Lower lobe of right lung (tissue), 2 donors: Measurements from ENCODE around the gene HRH2. TPM values are rescaled to one million over a fixed set of nuclear protein-coding genes. Genes with fewer than 3 reads are reported as not detected.

Source experiments
- ATAC-seq, 2 donors: fragments of 200-7000 bp; cut with Tn5 transposase; one replicate each; pipeline ENCODE4 v1.9.1; 2020 to 2022; ENCODE audit warnings: mild to moderate bottlenecking in 2 of 2, moderate library complexity in 2 of 2
- DNase-seq: peaks from one replicate; pipeline ENCODE4 v3.0.0-alpha.2; 2020
- H3K27ac ChIP-seq: fragments of 200-600 bp; one replicate; pipeline ENCODE4 v1.8.0; 2022
- H3K27me3 ChIP-seq: fragments of 200-600 bp; one replicate; pipeline ENCODE4 v1.8.0; 2022; ENCODE audit warnings: low read depth
- H3K36me3 ChIP-seq: fragments of 200-600 bp; one replicate; pipeline ENCODE4 v1.8.0; 2022; ENCODE audit warnings: mild to moderate bottlenecking
- H3K4me1 ChIP-seq: fragments of 200-600 bp; one replicate; pipeline ENCODE4 v1.8.0; 2022
- H3K4me3 ChIP-seq: fragments of 200-600 bp; one replicate; pipeline ENCODE4 v1.8.0; 2022; ENCODE audit warnings: mild to moderate bottlenecking
- H3K9me3 ChIP-seq: fragments of 200-600 bp; one replicate; pipeline ENCODE4 v1.8.0; 2022
- intact Hi-C: fragments of 100-400 bp; cut with DNase I; formaldehyde crosslinking; loops from one replicate; pipeline ENCODE4 v1.11.0; 2022
- total RNA-seq: library from RNA; stranded (reverse); fragmentation: NEBNext Ultra II Directional; extraction: Animal tissue kit (Norgen Biotek cat#: 25700); gene quantifications from one replicate; pipeline ENCODE4 v1.2.1, GENCODE V29; 2021
- TF ChIP-seq, protein P1 (sequence below): fragments of 200-600 bp; IDR thresholded peaks from one replicate; pipeline ENCODE4 v1.8.0; 2022; ENCODE audit warnings: antibody characterized with exemption, mild to moderate bottlenecking
- donor health status: DM: no; HTN: yes; CAD: no; lungs with severe emphysema.

The HRH2 gene
- total RNA-seq, 1 donor from 2014 or later: 9.6 TPM

DNA sequence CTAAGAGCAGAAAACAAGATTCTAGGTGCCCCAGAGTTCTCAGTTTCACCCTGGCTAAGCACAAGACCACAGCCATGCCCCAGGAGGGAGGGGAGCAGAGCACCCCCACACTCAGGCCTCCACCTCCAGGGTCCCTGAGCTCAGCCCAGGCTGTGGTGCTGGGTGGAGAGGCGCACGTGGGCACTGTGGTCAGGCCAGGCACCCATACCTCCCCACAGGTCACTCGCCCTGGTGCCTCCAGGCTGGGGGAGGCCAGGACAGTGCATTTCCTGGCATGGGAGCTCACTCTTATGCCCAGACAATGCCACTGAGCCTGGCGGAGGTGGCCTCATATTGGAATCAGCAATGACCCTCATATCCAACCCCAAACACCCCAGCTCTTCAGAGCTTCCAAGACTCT is 78.8 kb downstream of the HRH2 start:
- intact Hi-C loops: no loop called here
- Histone ChIP-seq H3K27me3 (peaks cover 23% of the 10 kb centered on the region), H3K4me1 (no peaks in the 10 kb centered on the region), H3K27ac (no peak overlapping the region), H3K9me3 (no peaks in the 10 kb centered on the region), H3K4me3 (no peak overlapping the region), H3K36me3 (no peaks in the 10 kb centered on the region)
- DNase-seq (no peak), ATAC-seq (peak in 1 of 2 donors; percentile 30)
- TF ChIP-seq, protein P1, sequence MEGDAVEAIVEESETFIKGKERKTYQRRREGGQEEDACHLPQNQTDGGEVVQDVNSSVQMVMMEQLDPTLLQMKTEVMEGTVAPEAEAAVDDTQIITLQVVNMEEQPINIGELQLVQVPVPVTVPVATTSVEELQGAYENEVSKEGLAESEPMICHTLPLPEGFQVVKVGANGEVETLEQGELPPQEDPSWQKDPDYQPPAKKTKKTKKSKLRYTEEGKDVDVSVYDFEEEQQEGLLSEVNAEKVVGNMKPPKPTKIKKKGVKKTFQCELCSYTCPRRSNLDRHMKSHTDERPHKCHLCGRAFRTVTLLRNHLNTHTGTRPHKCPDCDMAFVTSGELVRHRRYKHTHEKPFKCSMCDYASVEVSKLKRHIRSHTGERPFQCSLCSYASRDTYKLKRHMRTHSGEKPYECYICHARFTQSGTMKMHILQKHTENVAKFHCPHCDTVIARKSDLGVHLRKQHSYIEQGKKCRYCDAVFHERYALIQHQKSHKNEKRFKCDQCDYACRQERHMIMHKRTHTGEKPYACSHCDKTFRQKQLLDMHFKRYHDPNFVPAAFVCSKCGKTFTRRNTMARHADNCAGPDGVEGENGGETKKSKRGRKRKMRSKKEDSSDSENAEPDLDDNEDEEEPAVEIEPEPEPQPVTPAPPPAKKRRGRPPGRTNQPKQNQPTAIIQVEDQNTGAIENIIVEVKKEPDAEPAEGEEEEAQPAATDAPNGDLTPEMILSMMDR: no peak

DNA sequence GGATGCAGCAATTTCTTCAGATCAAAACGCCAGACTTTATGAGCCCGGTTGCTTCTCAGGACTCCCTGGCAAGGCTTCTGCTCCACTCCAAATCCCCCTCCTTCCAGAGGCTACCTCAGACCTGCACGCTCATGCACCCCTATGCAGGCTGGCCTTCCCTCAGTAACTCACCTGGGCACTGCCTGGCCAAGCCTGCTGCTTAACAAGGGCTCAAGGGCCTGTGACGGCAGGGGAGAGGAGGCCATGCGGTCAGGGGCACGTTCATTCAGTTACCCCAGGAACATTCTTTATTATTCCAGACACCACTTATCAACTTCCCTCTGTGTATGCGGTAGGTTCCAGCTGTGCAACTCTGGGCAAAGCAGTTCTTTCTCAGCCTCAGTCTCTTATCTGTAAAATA is 79.6 kb downstream of the HRH2 start:
- no peak overlapping the region for H3K27ac ChIP-seq
- TF ChIP-seq, protein P1: no peak
- H3K27me3 ChIP-seq: peaks cover 17% of the 10 kb centered on the region
- H3K4me3 ChIP-seq: no peak overlapping the region
- intact Hi-C loops: no loop called here
- no peaks in the 10 kb centered on the region for H3K4me1 ChIP-seq
- ATAC-seq (no peak), DNase-seq (no peak)
- H3K9me3 ChIP-seq: no peaks in the 10 kb centered on the region
- no peaks in the 10 kb centered on the region for H3K36me3 ChIP-seq

DNA sequence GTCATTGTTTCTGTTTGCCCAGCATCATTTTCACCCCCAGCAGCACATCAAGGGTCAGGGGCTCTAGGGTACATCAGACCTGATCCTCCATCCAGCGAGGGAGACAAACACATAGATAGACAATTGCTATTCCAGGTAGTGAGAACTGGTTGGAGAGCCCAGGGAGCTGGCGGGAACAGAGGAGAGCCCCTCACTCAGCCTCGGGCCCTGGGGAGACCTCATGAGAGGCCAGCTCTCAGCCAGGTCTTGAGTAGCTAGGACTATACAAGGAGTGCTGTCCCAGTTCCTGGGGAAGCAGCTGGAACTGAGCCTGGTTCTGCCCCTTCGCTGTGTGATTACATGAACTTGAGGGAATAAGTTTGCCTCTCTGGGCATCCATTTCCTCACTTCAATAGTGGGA is 80.3 kb downstream of the HRH2 start:
- H3K36me3 ChIP-seq: no peaks in the 10 kb centered on the region
- no peak overlapping the region for H3K27ac ChIP-seq
- peaks cover 14% of the 10 kb centered on the region for H3K27me3 ChIP-seq
- intact Hi-C loops: no loop called here
- H3K9me3 ChIP-seq: no peaks in the 10 kb centered on the region
- no peak overlapping the region for H3K4me3 ChIP-seq
- H3K4me1 ChIP-seq: no peaks in the 10 kb centered on the region
- TF ChIP-seq, protein P1: no peak
- ATAC-seq (no peak), DNase-seq (no peak)

DNA sequence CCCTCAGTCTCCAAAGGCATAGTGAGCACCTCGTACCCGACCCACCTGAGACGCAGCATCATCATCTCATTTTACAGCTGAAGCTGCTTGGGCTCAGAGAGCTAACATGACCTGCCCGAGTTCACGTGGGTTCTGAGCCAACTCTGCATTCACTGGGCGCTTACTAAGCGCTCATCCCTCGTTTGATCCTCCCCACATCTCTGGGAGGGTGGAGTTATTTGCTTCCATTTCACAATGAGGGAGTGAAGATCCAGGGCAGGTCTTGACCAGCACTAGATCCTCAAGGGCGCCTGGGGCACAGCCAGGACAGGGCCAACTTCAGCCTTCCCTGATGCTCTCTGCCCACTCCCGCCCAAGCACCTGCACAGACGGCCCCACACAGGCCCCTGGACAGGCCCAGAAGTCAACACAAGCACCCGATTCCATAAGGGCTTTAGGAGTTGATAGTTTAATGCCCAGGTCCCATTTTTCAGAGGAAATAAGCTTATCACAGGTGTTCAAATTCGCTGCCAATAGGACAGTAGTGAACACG is 80.8 kb downstream of the HRH2 start:
- no peak for ATAC-seq
- TF ChIP-seq, protein P1: no peak
- intact Hi-C loops: no loop called here
- no peaks in the 10 kb centered on the region for H3K9me3 ChIP-seq
- H3K36me3 ChIP-seq: no peaks in the 10 kb centered on the region
- H3K27ac ChIP-seq: no peak overlapping the region
- DNase-seq: no peak
- no peak overlapping the region for H3K4me3 ChIP-seq
- H3K4me1 ChIP-seq: no peaks in the 10 kb centered on the region
- H3K27me3 ChIP-seq: peaks cover 11% of the 10 kb centered on the region

DNA sequence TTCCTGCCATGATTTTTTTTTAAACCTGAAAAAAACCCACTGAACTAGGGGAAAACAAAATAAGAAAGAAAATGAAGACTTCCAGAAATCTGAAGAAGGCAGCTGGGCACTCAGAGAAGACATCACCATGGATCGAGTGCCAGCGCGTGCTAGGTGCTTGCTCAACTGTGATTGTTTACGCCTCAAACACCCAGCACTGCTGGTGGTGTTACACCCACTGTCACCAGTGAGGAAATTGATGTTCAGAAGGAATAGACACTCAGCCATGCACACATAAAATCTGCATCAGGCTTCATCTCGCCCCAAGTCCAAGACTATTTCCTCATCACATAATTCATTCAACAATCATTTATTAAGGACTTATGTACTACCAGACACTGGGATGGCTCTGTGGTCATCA is 82.1 kb downstream of the HRH2 start:
- peaks cover 16% of the 10 kb centered on the region for H3K27me3 ChIP-seq

More for the DNA sequence above, 82.1 kb downstream of the HRH2 start:
- TF ChIP-seq, protein P1: no peak
- Histone ChIP-seq H3K9me3 (no peaks in the 10 kb centered on the region), H3K27ac (no peak overlapping the region), H3K36me3 (no peaks in the 10 kb centered on the region), H3K4me1 (no peaks in the 10 kb centered on the region), H3K4me3 (no peak overlapping the region)
- intact Hi-C loops: no loop called here
- DNase-seq: no peak
- no peak for ATAC-seq
